ENCODE data around the gene C1orf53. TPM values are rescaled to one million over a fixed set of nuclear protein-coding genes. Genes with fewer than 3 reads are reported as not detected.
"Not testable (repeated sequence)": the region's sequence is repeated elsewhere in the genome, so short reads cannot be mapped to it uniquely, and the experiment has no call there.

The C1orf53 gene
- total RNA-seq, 2 experiments from 2014 or later: 0.54 to 0.95 TPM

- no peaks in the 10 kb centered on the region for H3K9me3 Mint-ChIP-seq
- no peak for DNase-seq
- H3K27ac Mint-ChIP-seq: no peak overlapping the region
- H3K4me3 Mint-ChIP-seq: no peak overlapping the region
- H3K4me1 Mint-ChIP-seq: peaks cover 22% of the 10 kb centered on the region
- H3K27me3 Mint-ChIP-seq: peaks cover 87% of the 10 kb centered on the region
- peaks cover 2% of the 10 kb centered on the region for H3K36me3 Mint-ChIP-seq
These were observed 22.2 kb downstream of the C1orf53 start for GRCh38 chr1:197924516-197925123.

GRCh38 chr1:197927908-197928665, 25.7 kb downstream of the C1orf53 start:
- Mint-ChIP-seq H3K36me3 (no peaks in the 10 kb centered on the region), H3K27ac (no peak overlapping the region), H3K27me3 (peaks cover 80% of the 10 kb centered on the region), H3K4me1 (peaks cover 8% of the 10 kb centered on the region), H3K9me3 (no peaks in the 10 kb centered on the region), H3K4me3 (peak overlapping the region; percentile 69)
- no peak for DNase-seq

GRCh38 chr1:197928849-197929336, 26.5 kb downstream of the C1orf53 start:
- Mint-ChIP-seq H3K36me3 (no peaks in the 10 kb centered on the region), H3K9me3 (no peaks in the 10 kb centered on the region), H3K4me3 (peak overlapping the region; percentile 69), H3K4me1 (peaks cover 13% of the 10 kb centered on the region), H3K27me3 (peaks cover 84% of the 10 kb centered on the region), H3K27ac (no peak overlapping the region)
- DNase-seq: peak; percentile 59

- H3K27ac Mint-ChIP-seq: no peak overlapping the region
- H3K4me1 Mint-ChIP-seq: peaks cover 11% of the 10 kb centered on the region
These were observed 30.6 kb downstream of the C1orf53 start for GRCh38 chr1:197933016-197933415.

GRCh38 chr1:197933647-197934046, 31.2 kb downstream of the C1orf53 start:
- Mint-ChIP-seq H3K4me1 (peaks cover 8% of the 10 kb centered on the region), H3K36me3 (no peaks in the 10 kb centered on the region), H3K4me3 (no peak overlapping the region), H3K27me3 (peaks cover 70% of the 10 kb centered on the region), H3K27ac (no peak overlapping the region), H3K9me3 (no peaks in the 10 kb centered on the region)
- no peak for DNase-seq

More at GRCh38 chr1:197933016-197933415, 30.6 kb downstream of the C1orf53 start:
- Mint-ChIP-seq H3K4me3 (no peak overlapping the region), H3K27me3 (peaks cover 70% of the 10 kb centered on the region), H3K9me3 (no peaks in the 10 kb centered on the region), H3K36me3 (no peaks in the 10 kb centered on the region)
- no peak for DNase-seq

GRCh38 chr1:197937381-197937780, 35.0 kb downstream of the C1orf53 start:
- Mint-ChIP-seq H3K36me3 (no peaks in the 10 kb centered on the region), H3K27ac (no peak overlapping the region), H3K27me3 (peaks cover 36% of the 10 kb centered on the region), H3K9me3 (no peaks in the 10 kb centered on the region), H3K4me1 (peaks cover 9% of the 10 kb centered on the region), H3K4me3 (no peak overlapping the region)
- DNase-seq: no peak

- Mint-ChIP-seq H3K9me3 (no peaks in the 10 kb centered on the region), H3K36me3 (no peaks in the 10 kb centered on the region), H3K4me3 (no peak overlapping the region), H3K27me3 (peaks cover 34% of the 10 kb centered on the region), H3K27ac (no peak overlapping the region), H3K4me1 (peaks cover 9% of the 10 kb centered on the region)
- no peak for DNase-seq
These were observed 35.5 kb downstream of the C1orf53 start for GRCh38 chr1:197937892-197938291.

GRCh38 chr1:197939159-197939980, 36.9 kb downstream of the C1orf53 start:
- H3K27me3 Mint-ChIP-seq: peaks cover 21% of the 10 kb centered on the region

GRCh38 chr1:197942042-197942441, 39.6 kb downstream of the C1orf53 start:
- H3K4me1 Mint-ChIP-seq: peaks cover 3% of the 10 kb centered on the region
- DNase-seq: no peak
- no peak overlapping the region for H3K4me3 Mint-ChIP-seq
- H3K27ac Mint-ChIP-seq: no peak overlapping the region
- no peaks in the 10 kb centered on the region for H3K36me3 Mint-ChIP-seq
- H3K9me3 Mint-ChIP-seq: no peaks in the 10 kb centered on the region
- peaks cover 12% of the 10 kb centered on the region for H3K27me3 Mint-ChIP-seq

More at GRCh38 chr1:197939159-197939980, 36.9 kb downstream of the C1orf53 start:
- H3K27ac Mint-ChIP-seq: peak overlapping the region; percentile 2
- DNase-seq, H3K4me1 Mint-ChIP-seq, H3K9me3 Mint-ChIP-seq, H3K36me3 Mint-ChIP-seq, H3K4me3 Mint-ChIP-seq: not testable (repeated sequence)

- Mint-ChIP-seq H3K27me3 (no peaks in the 10 kb centered on the region), H3K36me3 (no peaks in the 10 kb centered on the region), H3K9me3 (no peaks in the 10 kb centered on the region), H3K4me3 (no peak overlapping the region), H3K27ac (no peak overlapping the region), H3K4me1 (peaks cover 21% of the 10 kb centered on the region)
- DNase-seq: no peak
These were observed 42.1 kb downstream of the C1orf53 start for GRCh38 chr1:197944485-197944884.

GRCh38 chr1:197948926-197949899, 46.8 kb downstream of the C1orf53 start:
- Mint-ChIP-seq H3K4me3 (peak overlapping the region; percentile 44), H3K27me3 (no peaks in the 10 kb centered on the region), H3K27ac (peak overlapping the region; percentile 97), H3K4me1 (peaks cover 24% of the 10 kb centered on the region), H3K9me3 (peaks cover 4% of the 10 kb centered on the region), H3K36me3 (peaks cover 6% of the 10 kb centered on the region)
- DNase-seq: peak; percentile 48

GRCh38 chr1:197951089-197951488, 48.7 kb downstream of the C1orf53 start:
- no peak overlapping the region for H3K4me3 Mint-ChIP-seq
- DNase-seq: no peak
- no peak overlapping the region for H3K27ac Mint-ChIP-seq
- no peaks in the 10 kb centered on the region for H3K27me3 Mint-ChIP-seq
- peaks cover 31% of the 10 kb centered on the region for H3K4me1 Mint-ChIP-seq
- H3K9me3 Mint-ChIP-seq: peaks cover 4% of the 10 kb centered on the region
- peaks cover 6% of the 10 kb centered on the region for H3K36me3 Mint-ChIP-seq

- no peaks in the 10 kb centered on the region for H3K27me3 Mint-ChIP-seq
- H3K27ac Mint-ChIP-seq: no peak overlapping the region
- H3K4me1 Mint-ChIP-seq: peaks cover 32% of the 10 kb centered on the region
- H3K9me3 Mint-ChIP-seq: peaks cover 4% of the 10 kb centered on the region
- no peak for DNase-seq
- H3K36me3 Mint-ChIP-seq: peaks cover 6% of the 10 kb centered on the region
- H3K4me3 Mint-ChIP-seq: no peak overlapping the region
These were observed 49.3 kb downstream of the C1orf53 start for GRCh38 chr1:197951617-197952175.

GRCh38 chr1:197953472-197953871, 51.0 kb downstream of the C1orf53 start:
- H3K27me3 Mint-ChIP-seq, H3K4me3 Mint-ChIP-seq, H3K27ac Mint-ChIP-seq, DNase-seq, H3K36me3 Mint-ChIP-seq, H3K9me3 Mint-ChIP-seq: not testable (repeated sequence)
- H3K4me1 Mint-ChIP-seq: peaks cover 24% of the 10 kb centered on the region

All from activated naive CD8-positive, alpha-beta T cell treated with anti-CD3 and anti-CD28 coated beads for 36 hours (primary cell).